IMR-90 (cell line): ENCODE measurements around the gene TMEM235. TPM values are rescaled to one million over a fixed set of nuclear protein-coding genes. Genes with fewer than 3 reads are reported as not detected.

ENCODE experiments used
- ATAC-seq: fragments of 200-7000 bp; cut with Tn5 transposase; 2 replicates; pipeline ENCODE4 v1.9.1; 2020; ENCODE audit warnings: low read depth, mild to moderate bottlenecking, moderate library complexity
- BruUV-seq: library from RNA; stranded (reverse); fragments of 400-500 nt; replicated peaks from 2 replicates; lab custom pipeline; 2021; lab: Mats Ljungman, UMichigan
- CTCF ChIA-PET: fragments of 300-600 bp; formaldehyde crosslinking; extraction: SDS; loops from one replicate; lab custom pipeline; 2021; ENCODE audit warnings: antibody characterized with exemption; lab: Yijun Ruan, JAX
- POLR2A ChIA-PET: fragments of 300-600 bp; sonication (Branson Sonifier 250); formaldehyde crosslinking; loops from one replicate; lab custom pipeline; 2022; ENCODE audit warnings: antibody characterized with exemption; ENCODE audit not compliant: unreplicated experiment; lab: Charles Lee
- DNase-seq: peaks from one replicate; pipeline ENCODE4 v3.0.0; 2013
- H2AFZ ChIP-seq: replicated peaks from 2 replicates; pipeline ENCODE3; 2013; ENCODE audit warnings: low read length, mild to moderate bottlenecking; ENCODE audit not compliant: poor library complexity
- H2AK5ac ChIP-seq: 2 replicates; pipeline ENCODE4 v1.6.1; 2013; ENCODE audit warnings: low read depth, low read length, inconsistent platforms
- H2AK9ac ChIP-seq: replicated peaks from 2 replicates; pipeline ENCODE3; 2013; ENCODE audit warnings: mild to moderate bottlenecking, low read depth, low read length, moderate library complexity; ENCODE audit not compliant: poor library complexity
- H2BK120ac ChIP-seq: 2 replicates; pipeline ENCODE4 v1.6.1; 2013; ENCODE audit warnings: low read depth, low read length, inconsistent platforms
- H2BK15ac ChIP-seq: 3 replicates; pipeline ENCODE4 v1.6.1; 2013; ENCODE audit warnings: low read depth, low read length, inconsistent platforms
- H2BK20ac ChIP-seq: 2 replicates; pipeline ENCODE4 v1.6.1; 2013; ENCODE audit warnings: low read depth, mild to moderate bottlenecking, inconsistent platforms, low read length, moderate library complexity
- H2BK5ac ChIP-seq: 2 replicates; pipeline ENCODE4 v1.6.1; 2013; ENCODE audit warnings: mild to moderate bottlenecking, low read depth, low read length, inconsistent platforms; ENCODE audit not compliant: poor library complexity, severe bottlenecking
- H3K14ac ChIP-seq: replicated peaks from 2 replicates; pipeline ENCODE4 v1.6.1; 2013; ENCODE audit warnings: low read depth, low read length, inconsistent platforms
- H3K18ac ChIP-seq: 2 replicates; pipeline ENCODE4 v1.6.1; 2013; ENCODE audit warnings: low read depth, low read length, control low read depth
- H3K23ac ChIP-seq: 2 replicates; pipeline ENCODE4 v1.6.1; 2013; ENCODE audit warnings: low read depth, low read length, inconsistent platforms
- H3K27ac ChIP-seq: 2 replicates; pipeline ENCODE4 v1.5.1; 2013; ENCODE audit warnings: mild to moderate bottlenecking, control low read depth, low read length; ENCODE audit not compliant: insufficient read depth
- H3K27me3 ChIP-seq: 2 replicates; pipeline ENCODE4 v1.6.1; 2013; ENCODE audit warnings: low read length; ENCODE audit not compliant: control insufficient read depth, insufficient read depth
- H3K36me3 ChIP-seq: 2 replicates; pipeline ENCODE4 v1.6.1; 2013; ENCODE audit warnings: low read length, mixed read lengths; ENCODE audit not compliant: control insufficient read depth, insufficient read depth
- H3K4ac ChIP-seq: 2 replicates; pipeline ENCODE4 v1.6.1; 2013; ENCODE audit warnings: low read depth, low read length, inconsistent platforms
- H3K4me1 ChIP-seq: 2 replicates; pipeline ENCODE4 v1.6.1; 2013; ENCODE audit warnings: low read length, mixed read lengths; ENCODE audit not compliant: control insufficient read depth, insufficient read depth
- H3K4me2 ChIP-seq: 2 replicates; pipeline ENCODE4 v1.6.1; 2013; ENCODE audit warnings: low read depth, mild to moderate bottlenecking, control low read depth, low read length, moderate library complexity
- H3K4me3 ChIP-seq: 2 replicates; pipeline ENCODE4 v1.5.1; 2013; ENCODE audit warnings: low read depth, mild to moderate bottlenecking, control low read depth, low read length, moderate library complexity; ENCODE audit not compliant: insufficient read depth
- H3K56ac ChIP-seq: 2 replicates; pipeline ENCODE4 v1.6.1; 2013; ENCODE audit warnings: low read length, inconsistent platforms; ENCODE audit not compliant: insufficient read depth; ENCODE audit errors: extremely low read depth
- H3K79me1 ChIP-seq, 2 experiments: 2 replicates each; pipeline ENCODE4 v1.6.1; 2013; ENCODE audit warnings: low read length in 2 of 2, inconsistent platforms in 1 of 2, low read depth in 1 of 2
- H3K9ac ChIP-seq: 2 replicates; pipeline ENCODE4 v1.6.1; 2013; ENCODE audit warnings: low read depth, low read length, control low read depth
- H3K9me1 ChIP-seq: 2 replicates; pipeline ENCODE4 v1.6.1; 2013; ENCODE audit warnings: low read length, inconsistent platforms; ENCODE audit not compliant: insufficient read depth
- H3K9me3 ChIP-seq: 2 replicates; pipeline ENCODE4 v1.6.1; 2013; ENCODE audit warnings: low read length; ENCODE audit not compliant: control insufficient read depth, insufficient read depth
- H4K20me1 ChIP-seq: 2 replicates; pipeline ENCODE4 v1.6.1; 2013; ENCODE audit warnings: low read length, inconsistent platforms; ENCODE audit not compliant: insufficient read depth
- H4K5ac ChIP-seq: 2 replicates; pipeline ENCODE4 v1.6.1; 2013; ENCODE audit warnings: mild to moderate bottlenecking, low read depth, low read length, control low read depth
- H4K8ac ChIP-seq, 2 experiments: 2 replicates each; pipeline ENCODE4 v1.6.1; 2013; ENCODE audit warnings: low read depth in 2 of 2, low read length in 2 of 2, control low read depth in 1 of 2, inconsistent platforms in 1 of 2
- H4K91ac ChIP-seq: 2 replicates; pipeline ENCODE4 v1.6.1; 2013; ENCODE audit warnings: low read depth, low read length, inconsistent platforms; ENCODE audit not compliant: insufficient read depth
- BHLHE40 ChIP-seq: fragments of 150-350 bp; IDR thresholded peaks from 2 replicates; pipeline ENCODE4 v1.6.1; 2016; ENCODE audit warnings: mild to moderate bottlenecking, low read depth, low read length
- FOS ChIP-seq: fragments of 150-350 bp; IDR thresholded peaks from 2 replicates; pipeline ENCODE4 v1.6.1; 2016; ENCODE audit warnings: low read depth, low read length
- MXI1 ChIP-seq: IDR thresholded peaks from 2 replicates; pipeline ENCODE4 v1.6.1; 2012; ENCODE audit warnings: low read depth, mild to moderate bottlenecking, low read length, moderate library complexity, borderline replicate concordance
- NFE2L2 ChIP-seq: fragments of 150-350 bp; IDR thresholded peaks from 2 replicates; pipeline ENCODE4 v1.6.1; 2016; ENCODE audit warnings: low read depth, mild to moderate bottlenecking, low read length
- RCOR1 ChIP-seq: IDR thresholded peaks from 2 replicates; pipeline ENCODE4 v1.6.1; 2012; ENCODE audit warnings: mild to moderate bottlenecking, low read length, improper control_type of control experiment; ENCODE audit not compliant: insufficient replicate concordance
- RFX5 ChIP-seq: IDR thresholded peaks from 2 replicates; pipeline ENCODE4 v1.8.0; 2012; ENCODE audit warnings: low read depth, mild to moderate bottlenecking, low read length, moderate library complexity
- SMC3 ChIP-seq: fragments of 150-350 bp; IDR thresholded peaks from 2 replicates; pipeline ENCODE4 v1.6.1; 2016; ENCODE audit warnings: low read depth, mild to moderate bottlenecking, antibody characterized with exemption, low read length, moderate library complexity
- WGBS, 2 experiments: methylation state at CpG; one replicate each; pipeline versions ENCODE4 v1.1.5 to v1.1.7; 2013; ENCODE audit warnings: missing lambda C conversion rate in 2 of 2; ENCODE audit not compliant: insufficient read length in 1 of 2; ENCODE audit errors: extremely low coverage in 2 of 2; 5-methylcytosine and 5-hydroxymethylcytosine counted together
- dilution Hi-C: fragments of 300-500 bp; cut with HindIII; formaldehyde crosslinking; loops from one replicate; pipeline ENCODE4 v1.14.3; 2018; ENCODE audit warnings: low sequenced_read_pairs; ENCODE audit not compliant: unreplicated experiment
- in situ Hi-C: fragments of 300-500 bp; cut with MboI; formaldehyde crosslinking; loops from 3 replicates; pipeline ENCODE4 v1.14.3; 2019; ENCODE audit warnings: low sequenced_read_pairs, inconsistent platforms, mixed read lengths
- intact Hi-C: fragments of 100-400 bp; cut with micrococcal nuclease; formaldehyde crosslinking; loops from 2 replicates; pipeline ENCODE4 v1.10.0; 2022
- polyA plus RNA-seq, 3 experiments: library from polyadenylated mRNA; depleted of rRNA; stranded (reverse); fragments of >200 nt; gene quantifications; 2 replicates each; pipeline ENCODE4 v1.2.3, GENCODE V29; 2012; ENCODE audit warnings: low replicate concordance in 1 of 3
- total RNA-seq: library from RNA; depleted of rRNA; stranded (reverse); fragments of >200 nt; gene quantifications from 2 replicates; pipeline ENCODE4 v1.2.3, GENCODE V29; 2012
- TF ChIP-seq, protein P1 (sequence below): conservative IDR thresholded peaks from 2 replicates; pipeline ENCODE4 v1.5.1; 2012; ENCODE audit warnings: mild to moderate bottlenecking, low read depth, low read length, improper control_type of control experiment

TMEM235 gene
- total and polyA plus RNA-seq, 2 of the 4 experiments (the other 2 are of a cell fraction): not detected

DNA sequence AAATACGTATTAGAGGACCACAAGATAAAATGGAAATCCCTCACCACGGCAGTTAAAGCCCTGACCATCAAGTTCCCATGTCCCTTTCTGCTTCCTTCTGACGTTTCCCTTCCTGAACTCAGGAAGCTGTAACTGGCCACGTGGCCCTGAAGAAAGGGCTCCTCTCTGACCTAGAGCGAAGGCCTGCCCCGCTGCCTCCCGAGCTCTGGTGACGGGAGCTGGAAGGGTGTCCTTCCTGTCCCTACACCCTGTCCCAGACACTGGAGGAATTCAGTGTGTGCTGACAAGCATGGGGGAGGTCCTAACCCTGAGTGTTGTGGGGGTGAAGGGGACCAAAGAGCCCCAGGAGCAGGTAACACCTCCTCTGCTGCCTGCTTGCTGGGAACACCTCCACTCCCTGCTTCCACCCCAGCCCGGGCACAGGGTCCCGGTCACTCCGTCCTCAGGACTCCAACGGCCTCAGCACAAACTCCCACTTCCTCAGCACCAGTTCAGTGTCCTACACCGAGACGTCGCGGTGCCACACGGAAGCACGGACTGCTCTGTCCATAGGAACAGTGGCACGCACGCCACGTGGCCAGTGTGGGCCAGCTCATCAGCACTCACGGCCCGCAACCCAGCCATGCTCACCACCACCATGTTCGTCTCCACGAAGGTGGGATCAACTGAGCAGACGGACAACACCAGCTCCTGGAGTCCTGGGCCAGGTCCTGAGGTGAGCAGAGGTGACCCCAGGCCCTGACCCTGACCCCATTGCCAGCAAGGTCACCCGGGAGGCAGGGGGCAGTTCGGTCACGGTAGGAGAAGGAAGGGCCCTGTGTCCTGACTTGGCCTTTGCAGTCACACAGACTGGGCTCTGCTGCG, 16.9 kb downstream of the TMEM235 start:
- no peak for TF ChIP-seq MXI1
- TF ChIP-seq FOS: no peak
- no peak for TF ChIP-seq RCOR1
- TF ChIP-seq, protein P1, sequence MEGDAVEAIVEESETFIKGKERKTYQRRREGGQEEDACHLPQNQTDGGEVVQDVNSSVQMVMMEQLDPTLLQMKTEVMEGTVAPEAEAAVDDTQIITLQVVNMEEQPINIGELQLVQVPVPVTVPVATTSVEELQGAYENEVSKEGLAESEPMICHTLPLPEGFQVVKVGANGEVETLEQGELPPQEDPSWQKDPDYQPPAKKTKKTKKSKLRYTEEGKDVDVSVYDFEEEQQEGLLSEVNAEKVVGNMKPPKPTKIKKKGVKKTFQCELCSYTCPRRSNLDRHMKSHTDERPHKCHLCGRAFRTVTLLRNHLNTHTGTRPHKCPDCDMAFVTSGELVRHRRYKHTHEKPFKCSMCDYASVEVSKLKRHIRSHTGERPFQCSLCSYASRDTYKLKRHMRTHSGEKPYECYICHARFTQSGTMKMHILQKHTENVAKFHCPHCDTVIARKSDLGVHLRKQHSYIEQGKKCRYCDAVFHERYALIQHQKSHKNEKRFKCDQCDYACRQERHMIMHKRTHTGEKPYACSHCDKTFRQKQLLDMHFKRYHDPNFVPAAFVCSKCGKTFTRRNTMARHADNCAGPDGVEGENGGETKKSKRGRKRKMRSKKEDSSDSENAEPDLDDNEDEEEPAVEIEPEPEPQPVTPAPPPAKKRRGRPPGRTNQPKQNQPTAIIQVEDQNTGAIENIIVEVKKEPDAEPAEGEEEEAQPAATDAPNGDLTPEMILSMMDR: no peak
- TF ChIP-seq RFX5: no peak
- TF ChIP-seq BHLHE40: no peak
- TF ChIP-seq NFE2L2: no peak
- TF ChIP-seq SMC3: no peak
- no peaks in the 10 kb centered on the region for H3K79me1 ChIP-seq
- H3K4me2 ChIP-seq: no peak overlapping the region
- intact Hi-C loops (no loop called here), in situ Hi-C loops (loop anchor here (10.0 kb wide), 1 partner anchor 133 kb away; no protein-coding TSS in a partner anchor), dilution Hi-C loops (no loop called here)
- H2BK20ac ChIP-seq: no peak overlapping the region
- H2BK5ac ChIP-seq: no peak overlapping the region
- H4K91ac ChIP-seq: no peak overlapping the region
- no peak overlapping the region for H3K4ac ChIP-seq
- WGBS, 2 experiments: 91% methylated on average over 11 of the region's 30 CpGs; no CpG with 5 or more reads in 1 of the 2 experiments
- no peak overlapping the region for H3K9ac ChIP-seq
- no peak overlapping the region for H2AK5ac ChIP-seq
- ATAC-seq (no peak), DNase-seq (no peak)
- ChIA-PET POLR2A (no interaction called here), CTCF (no interaction called here)
- no peak overlapping the region for H3K4me3 ChIP-seq
- H3K9me3 ChIP-seq: no peaks in the 10 kb centered on the region
- no peaks in the 10 kb centered on the region for H3K36me3 ChIP-seq
- H2BK15ac ChIP-seq: no peak overlapping the region
- peak overlapping the region; percentile 58 for H2AFZ ChIP-seq
- BruUV-seq: no TSS peak
- H2BK120ac ChIP-seq: no peak overlapping the region
- no peaks in the 10 kb centered on the region for H4K20me1 ChIP-seq
- no peak overlapping the region for H3K14ac ChIP-seq
- no peak overlapping the region for H4K8ac ChIP-seq
- H3K4me1 ChIP-seq: peaks cover 3% of the 10 kb centered on the region; the same call in 1 of the 2 replicates
- H3K56ac ChIP-seq: no peak overlapping the region
- no peak overlapping the region for H2AK9ac ChIP-seq
- no peaks in the 10 kb centered on the region for H3K9me1 ChIP-seq
- no peak overlapping the region for H3K23ac ChIP-seq
- peaks cover 3% of the 10 kb centered on the region; the same call in 1 of the 2 replicates for H3K27me3 ChIP-seq
- no peak overlapping the region for H4K5ac ChIP-seq
- H3K27ac ChIP-seq: no peak overlapping the region
- H3K18ac ChIP-seq: no peak overlapping the region
